Lower lobe of right lung (tissue), 2 donors: ENCODE measurements around the gene MOBP. TPM values are rescaled to one million over a fixed set of nuclear protein-coding genes. Genes with fewer than 3 reads are reported as not detected.
"Not testable (repeated sequence)": the region's sequence is repeated elsewhere in the genome, so short reads cannot be mapped to it uniquely, and the experiment has no call there.

Experiments
- ATAC-seq, 2 donors: fragments of 200-7000 bp; cut with Tn5 transposase; one replicate each; pipeline ENCODE4 v1.9.1; 2020 to 2022; ENCODE audit warnings: mild to moderate bottlenecking in 2 of 2, moderate library complexity in 2 of 2
- DNase-seq: peaks from one replicate; pipeline ENCODE4 v3.0.0-alpha.2; 2020
- H3K27ac ChIP-seq: fragments of 200-600 bp; one replicate; pipeline ENCODE4 v1.8.0; 2022
- H3K27me3 ChIP-seq: fragments of 200-600 bp; one replicate; pipeline ENCODE4 v1.8.0; 2022; ENCODE audit warnings: low read depth
- H3K36me3 ChIP-seq: fragments of 200-600 bp; one replicate; pipeline ENCODE4 v1.8.0; 2022; ENCODE audit warnings: mild to moderate bottlenecking
- H3K4me1 ChIP-seq: fragments of 200-600 bp; one replicate; pipeline ENCODE4 v1.8.0; 2022
- H3K4me3 ChIP-seq: fragments of 200-600 bp; one replicate; pipeline ENCODE4 v1.8.0; 2022; ENCODE audit warnings: mild to moderate bottlenecking
- H3K9me3 ChIP-seq: fragments of 200-600 bp; one replicate; pipeline ENCODE4 v1.8.0; 2022
- intact Hi-C: fragments of 100-400 bp; cut with DNase I; formaldehyde crosslinking; loops from one replicate; pipeline ENCODE4 v1.11.0; 2022
- long read RNA-seq: library from polyadenylated mRNA; unstranded; transcript quantifications from one replicate; pipeline ENCODE4 v2.0.0, GENCODE V29; 2021
- total RNA-seq: library from RNA; stranded (reverse); fragmentation: NEBNext Ultra II Directional; extraction: Animal tissue kit (Norgen Biotek cat#: 25700); gene quantifications from one replicate; pipeline ENCODE4 v1.2.1, GENCODE V29; 2021
- TF ChIP-seq, protein P1 (sequence below): fragments of 200-600 bp; IDR thresholded peaks from one replicate; pipeline ENCODE4 v1.8.0; 2022; ENCODE audit warnings: antibody characterized with exemption, mild to moderate bottlenecking
- donor health status: DM: no; HTN: yes; CAD: no; lungs with severe emphysema.

MOBP gene, protein sequence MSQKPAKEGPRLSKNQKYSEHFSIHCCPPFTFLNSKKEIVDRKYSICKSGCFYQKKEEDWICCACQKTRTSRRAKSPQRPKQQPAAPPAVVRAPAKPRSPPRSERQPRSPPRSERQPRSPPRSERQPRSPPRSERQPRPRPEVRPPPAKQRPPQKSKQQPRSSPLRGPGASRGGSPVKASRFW
- total RNA-seq = 0.18 TPM
- long read RNA-seq = 0 reads

DNA sequence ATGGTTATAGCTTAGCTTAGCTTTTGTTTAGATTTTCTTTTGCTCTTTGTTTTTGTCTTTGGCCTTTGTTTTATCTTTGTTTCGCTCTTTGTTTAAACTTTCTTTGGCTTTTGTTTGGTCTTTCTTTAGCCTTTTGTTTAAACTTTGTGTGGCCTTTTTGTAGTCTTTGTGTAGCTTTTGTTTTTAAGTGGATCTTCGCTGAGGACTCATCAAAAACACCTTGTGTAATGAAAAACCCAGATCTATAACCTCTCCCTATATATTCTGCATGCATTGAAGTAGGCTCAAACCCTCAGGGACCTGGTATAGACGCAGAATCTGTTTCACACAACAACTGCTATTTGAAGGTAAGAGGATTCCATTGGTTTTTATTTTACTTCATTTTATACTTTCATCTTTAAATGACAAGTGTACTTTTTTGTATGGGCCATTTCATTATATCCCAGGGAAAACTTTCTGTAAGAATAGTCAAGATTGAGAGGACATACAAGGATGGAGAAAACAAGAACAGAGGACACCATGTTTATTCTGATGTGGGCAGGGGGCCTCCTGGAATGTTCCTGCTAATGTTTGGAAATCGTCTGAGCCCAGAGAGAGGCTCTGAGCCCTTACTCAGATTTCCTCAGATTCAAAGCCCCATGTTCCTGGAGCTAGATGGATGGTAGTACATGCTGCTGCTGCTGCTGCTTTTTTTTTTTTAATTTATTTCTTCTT is at the start of gene MOBP:
Gene MOBP (plus strand): TSS at position 287 of the 714 bp plus-strand sequence. CDS start 34,390 bp downstream, outside the sequence.
- Histone ChIP-seq H3K9me3 (no peaks in the 10 kb centered on the region), H3K27ac (no peak within 1 kb of the TSS), H3K4me1 (no peaks in the 10 kb centered on the region), H3K27me3 (no peaks in the 10 kb centered on the region), H3K36me3 (no peaks in the 10 kb centered on the region), H3K4me3 (no peak within 1 kb of the TSS)
- DNase-seq = no peak
- no peak for ATAC-seq
- TF ChIP-seq, protein P1, sequence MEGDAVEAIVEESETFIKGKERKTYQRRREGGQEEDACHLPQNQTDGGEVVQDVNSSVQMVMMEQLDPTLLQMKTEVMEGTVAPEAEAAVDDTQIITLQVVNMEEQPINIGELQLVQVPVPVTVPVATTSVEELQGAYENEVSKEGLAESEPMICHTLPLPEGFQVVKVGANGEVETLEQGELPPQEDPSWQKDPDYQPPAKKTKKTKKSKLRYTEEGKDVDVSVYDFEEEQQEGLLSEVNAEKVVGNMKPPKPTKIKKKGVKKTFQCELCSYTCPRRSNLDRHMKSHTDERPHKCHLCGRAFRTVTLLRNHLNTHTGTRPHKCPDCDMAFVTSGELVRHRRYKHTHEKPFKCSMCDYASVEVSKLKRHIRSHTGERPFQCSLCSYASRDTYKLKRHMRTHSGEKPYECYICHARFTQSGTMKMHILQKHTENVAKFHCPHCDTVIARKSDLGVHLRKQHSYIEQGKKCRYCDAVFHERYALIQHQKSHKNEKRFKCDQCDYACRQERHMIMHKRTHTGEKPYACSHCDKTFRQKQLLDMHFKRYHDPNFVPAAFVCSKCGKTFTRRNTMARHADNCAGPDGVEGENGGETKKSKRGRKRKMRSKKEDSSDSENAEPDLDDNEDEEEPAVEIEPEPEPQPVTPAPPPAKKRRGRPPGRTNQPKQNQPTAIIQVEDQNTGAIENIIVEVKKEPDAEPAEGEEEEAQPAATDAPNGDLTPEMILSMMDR = no peak
- intact Hi-C loops = no loop called here

DNA sequence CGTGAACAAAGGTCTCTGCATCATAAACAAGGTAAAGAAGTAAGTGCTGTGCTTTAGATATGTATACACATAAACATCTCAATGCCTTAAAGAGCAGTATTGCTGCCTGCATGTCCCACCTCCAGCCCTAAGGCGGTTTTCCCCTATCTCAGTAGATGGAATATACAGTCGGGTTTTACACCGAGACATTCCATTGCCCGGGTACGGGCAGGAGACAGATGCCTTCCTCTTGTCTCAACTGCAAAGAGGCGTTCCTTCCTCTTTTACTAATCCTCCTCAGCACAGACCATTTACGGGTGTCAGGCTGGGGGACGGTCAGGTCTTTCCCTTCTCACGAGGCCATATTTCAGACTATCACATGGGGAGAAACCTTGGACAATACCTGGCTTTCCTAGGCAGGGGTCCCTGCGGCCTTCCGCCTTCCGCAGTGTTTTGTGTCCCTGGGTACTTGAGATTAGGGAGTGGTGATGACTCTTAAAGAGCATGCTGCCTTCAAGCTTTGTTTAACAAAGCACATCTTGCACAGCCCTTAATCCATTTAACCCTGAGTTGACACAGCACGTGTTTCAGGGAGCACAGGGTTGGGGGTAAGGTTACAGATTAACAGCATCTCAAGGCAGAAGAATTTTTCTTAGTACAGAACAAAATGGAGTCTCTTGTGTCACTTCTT is 48.8 kb upstream of the MOBP start:
- H3K4me1 ChIP-seq, H3K27me3 ChIP-seq, H3K36me3 ChIP-seq, DNase-seq, intact Hi-C loops, H3K4me3 ChIP-seq, H3K9me3 ChIP-seq, ATAC-seq: not testable (repeated sequence)
- peak overlapping the region; percentile 36 for H3K27ac ChIP-seq

DNA sequence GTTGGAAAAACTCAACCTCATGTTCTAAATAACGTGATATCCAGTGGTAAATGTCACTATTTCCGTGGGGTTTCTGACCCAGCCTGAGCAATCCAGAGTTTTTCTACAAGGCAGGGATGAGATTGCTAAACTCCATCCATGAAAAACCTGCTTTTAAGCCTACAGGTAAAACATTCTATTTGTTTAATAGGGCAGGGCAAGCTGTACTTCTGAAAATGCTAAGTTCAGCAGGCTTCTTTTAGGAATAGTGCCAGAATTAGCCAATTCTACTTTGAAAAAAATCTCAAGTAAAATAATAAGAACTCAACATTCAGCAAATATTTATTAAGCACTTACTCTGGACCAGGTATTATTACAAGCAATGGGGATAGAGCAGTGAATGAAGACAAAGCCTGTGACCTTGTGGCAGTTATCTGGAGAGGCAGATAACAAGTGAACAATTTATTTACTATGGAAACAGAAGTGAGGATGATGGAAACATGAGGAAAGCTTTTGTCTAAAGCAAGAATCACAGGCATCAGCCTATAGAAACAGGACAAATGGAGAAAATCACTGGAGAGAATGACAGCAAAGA is 47.7 kb upstream of the MOBP start:
- Histone ChIP-seq H3K4me1 (no peaks in the 10 kb centered on the region), H3K36me3 (no peaks in the 10 kb centered on the region), H3K9me3 (no peaks in the 10 kb centered on the region), H3K4me3 (no peak overlapping the region), H3K27ac (peak overlapping the region; percentile 36), H3K27me3 (no peaks in the 10 kb centered on the region)
- TF ChIP-seq, protein P1 = no peak
- ATAC-seq (peak; percentile 78 to 80), DNase-seq (no peak)
- intact Hi-C loops = no loop called here

DNA sequence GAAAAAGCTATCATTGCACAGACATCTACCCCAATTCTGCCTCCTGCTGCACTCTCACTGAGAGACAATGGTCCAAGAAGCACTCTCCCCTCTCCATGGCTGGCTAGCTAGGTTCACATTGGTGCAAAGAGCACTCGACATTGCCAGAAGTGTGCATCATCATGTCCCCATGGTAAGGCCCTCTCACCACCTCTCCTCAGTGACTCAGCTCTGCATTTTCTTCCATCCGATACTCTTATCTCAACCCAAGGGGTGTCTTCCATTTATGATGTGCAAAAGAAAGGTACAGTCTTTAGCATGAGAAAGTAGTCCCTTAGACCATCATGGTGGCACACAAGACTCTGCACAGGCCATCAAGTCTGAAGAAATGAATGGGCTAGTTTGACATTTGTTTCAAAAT is 46.9 kb upstream of the MOBP start:
- no peaks in the 10 kb centered on the region for H3K9me3 ChIP-seq
- no peaks in the 10 kb centered on the region for H3K4me1 ChIP-seq
- no peaks in the 10 kb centered on the region for H3K36me3 ChIP-seq
- H3K27ac ChIP-seq = no peak overlapping the region
- no peak for DNase-seq
- ATAC-seq = no peak
- no peak overlapping the region for H3K4me3 ChIP-seq
- no peaks in the 10 kb centered on the region for H3K27me3 ChIP-seq
- intact Hi-C loops = no loop called here
- TF ChIP-seq, protein P1 = no peak

DNA sequence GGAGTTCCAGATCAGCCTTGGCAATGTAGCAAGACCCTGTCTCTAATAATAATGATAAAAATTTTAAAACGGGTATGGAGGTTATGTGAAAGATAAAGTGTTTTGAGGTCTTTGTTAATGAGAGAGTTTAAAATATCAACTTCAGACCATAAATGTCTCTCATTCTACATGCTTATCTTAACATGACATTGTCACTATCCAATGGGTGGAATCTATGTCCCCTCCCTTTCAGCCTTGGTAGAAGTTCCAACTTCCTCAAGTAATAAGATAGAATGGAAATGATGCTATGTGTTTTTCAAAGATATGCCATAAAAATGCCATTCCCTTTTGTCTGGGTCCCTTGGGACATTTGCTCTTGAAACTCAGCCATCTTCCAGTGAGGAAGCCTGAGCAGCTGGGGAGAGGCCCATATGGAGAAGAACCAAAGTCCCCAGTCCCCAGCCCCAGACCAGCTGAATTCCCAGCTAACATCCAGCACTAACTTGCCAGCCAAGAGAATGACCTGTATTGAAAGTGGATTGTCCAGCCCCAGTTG is 44.0 kb upstream of the MOBP start:
- H3K36me3 ChIP-seq = no peaks in the 10 kb centered on the region
- no peak overlapping the region for H3K27ac ChIP-seq
- ATAC-seq (no peak), DNase-seq (no peak)
- H3K4me3 ChIP-seq = no peak overlapping the region
- intact Hi-C loops = no loop called here
- TF ChIP-seq, protein P1 = no peak
- H3K4me1 ChIP-seq = no peaks in the 10 kb centered on the region
- H3K9me3 ChIP-seq = no peaks in the 10 kb centered on the region
- H3K27me3 ChIP-seq = no peaks in the 10 kb centered on the region
